Endometrial microvascular endothelial cells (primary cell): Measurements from ENCODE around the gene MTERF4. TPM values are rescaled to one million over a fixed set of nuclear protein-coding genes. Genes with fewer than 3 reads are reported as not detected.

Source experiments
- in situ Hi-C: cut with HindIII; loops from 2 replicates; pipeline ENCODE4 v1.10.0; 2017; ENCODE audit warnings: low sequenced_read_pairs, low pct_unique_long_range_greater_than_20kb; ENCODE audit errors: inconsistent ontology term
- total RNA-seq: library from RNA; depleted of rRNA; stranded (reverse); fragments of >200 nt; gene quantifications from one replicate; pipeline ENCODE4 v1.2.3, GENCODE V29; 2015; ENCODE audit errors: inconsistent ontology term

MTERF4 gene
- total RNA-seq, 1 donor from 2014 or later = 37.3 TPM

GRCh38 chr2:241074065-241074818, 27.8 kb downstream of the MTERF4 start:
- in situ Hi-C loops = no loop called here

- in situ Hi-C loops = no loop called here
Observed at GRCh38 chr2:241073166-241074064, 28.7 kb downstream of the MTERF4 start.

GRCh38 chr2:241072553-241073165, 29.4 kb downstream of the MTERF4 start:
- in situ Hi-C loops = no loop called here

GRCh38 chr2:241072151-241072550, 29.9 kb downstream of the MTERF4 start:
- in situ Hi-C loops = no loop called here

- in situ Hi-C loops = no loop called here
Observed at GRCh38 chr2:241071677-241072111, 30.4 kb downstream of the MTERF4 start.

GRCh38 chr2:241070811-241071676, 31.0 kb downstream of the MTERF4 start:
- in situ Hi-C loops = no loop called here

GRCh38 chr2:241070361-241070760, 31.7 kb downstream of the MTERF4 start:
- in situ Hi-C loops = no loop called here

GRCh38 chr2:241069821-241070281, 32.2 kb downstream of the MTERF4 start:
- in situ Hi-C loops = no loop called here

- in situ Hi-C loops = no loop called here
Observed at GRCh38 chr2:241068942-241069810, 32.9 kb downstream of the MTERF4 start.

GRCh38 chr2:241068136-241068941, 33.7 kb downstream of the MTERF4 start:
- in situ Hi-C loops = no loop called here

- in situ Hi-C loops = no loop called here
Observed at GRCh38 chr2:241067501-241068135, 34.5 kb downstream of the MTERF4 start.

GRCh38 chr2:241066893-241067341, 35.2 kb downstream of the MTERF4 start:
- in situ Hi-C loops = no loop called here

- in situ Hi-C loops = no loop called here
Observed at GRCh38 chr2:241066171-241066892, 35.8 kb downstream of the MTERF4 start.

GRCh38 chr2:241065355-241065803, 36.7 kb downstream of the MTERF4 start:
- in situ Hi-C loops = no loop called here

GRCh38 chr2:241064802-241065354, 37.2 kb downstream of the MTERF4 start:
- in situ Hi-C loops = no loop called here
